ENCODE data around the gene CHRND.
A peak's percentile ranks its signal among the peaks of the same experiment; 100 is the strongest.

The CHRND gene

GRCh38 chr2:232550354-232551249, 24.6 kb downstream of the CHRND start, which contains the start of the genes EIF4E2 and TIGD1 (continued):
- no peak for TF ChIP-seq ZNF362 (tag by site-specific recombination; IDR thresholded peaks at IDR 0.05)
- no peak for TF ChIP-seq ZNF677 (tag by site-specific recombination; IDR thresholded peaks at IDR 0.05)
- no peak for TF ChIP-seq ZNF791 (tag by site-specific recombination; IDR thresholded peaks at IDR 0.05)
- peak; percentile 65; the same call in 1 of the 2 replicates for TF ChIP-seq ZNF629 (tag by site-specific recombination; IDR thresholded peaks at IDR 0.05)
- TF ChIP-seq ZNF114 (tag by site-specific recombination; IDR thresholded peaks at IDR 0.05) = no peak
- peak; percentile 96 for TF ChIP-seq FEZF1 (tag by site-specific recombination; IDR thresholded peaks at IDR 0.05)
- TF ChIP-seq ZNF335 (tag by site-specific recombination; conservative IDR thresholded peaks at IDR 0.05) = peak; percentile 51
- no peak for TF ChIP-seq GFI1B (tag by site-specific recombination; IDR thresholded peaks at IDR 0.05)
- TF ChIP-seq ZIC2 (tag by site-specific recombination; IDR thresholded peaks at IDR 0.05) = peak; percentile 94
- no peak for TF ChIP-seq RBAK (tag by site-specific recombination; IDR thresholded peaks at IDR 0.05)
- no peak for TF ChIP-seq ZNF350 (tag by site-specific recombination; IDR thresholded peaks at IDR 0.05)
- 0 out of 2 replicates have a peak, but pooled peaks have one; percentile 3 for TF ChIP-seq ZNF146 (tag by site-specific recombination; IDR thresholded peaks at IDR 0.05)
- no peak for TF ChIP-seq ZNF623 (tag by site-specific recombination; IDR thresholded peaks at IDR 0.05)
- no peak for TF ChIP-seq ZNF830 (tag by site-specific recombination; IDR thresholded peaks at IDR 0.05; ENCODE audit: low read depth)
- peak; percentile 13; the same call in 1 of the 2 replicates for TF ChIP-seq ZSCAN4 (tag by site-specific recombination; IDR thresholded peaks at IDR 0.05)
- no peak for TF ChIP-seq ZNF48 (tag by site-specific recombination; IDR thresholded peaks at IDR 0.05)
- TF ChIP-seq ZNF239 (tag by site-specific recombination; IDR thresholded peaks at IDR 0.05) = no peak
- no peak for TF ChIP-seq ATF2 (tag by site-specific recombination; IDR thresholded peaks at IDR 0.05; ENCODE audit: low read depth)
- 0 out of 2 replicates have a peak, but pooled peaks have one; percentile 84 for TF ChIP-seq ZNF660 (tag by site-specific recombination; IDR thresholded peaks at IDR 0.05)
- TF ChIP-seq ZNF558 (tag by site-specific recombination; IDR thresholded peaks at IDR 0.05) = no peak
- TF ChIP-seq OVOL3 (tag by site-specific recombination; IDR thresholded peaks at IDR 0.05) = no peak
- no peak for TF ChIP-seq ZNF133 (tag by site-specific recombination; IDR thresholded peaks at IDR 0.05)
- TF ChIP-seq ZFP69B (tag by site-specific recombination; IDR thresholded peaks at IDR 0.05) = no peak
- peak; percentile 94 for TF ChIP-seq PBX3 (CRISPR knock-in tag; IDR thresholded peaks at IDR 0.05)
- TF ChIP-seq ZFHX2 (tag by site-specific recombination; conservative IDR thresholded peaks at IDR 0.05) = peak; percentile 95
- peak; percentile 94 for TF ChIP-seq ZNF398 (tag by site-specific recombination; IDR thresholded peaks at IDR 0.05)
- no peak for TF ChIP-seq ZNF174 (tag by site-specific recombination; IDR thresholded peaks at IDR 0.05)
- no peak for TF ChIP-seq MEIS1 (CRISPR knock-in tag; IDR thresholded peaks at IDR 0.05; ENCODE audit: borderline replicate concordance)
- peak; percentile 66 for TF ChIP-seq ZNF843 (tag by site-specific recombination; IDR thresholded peaks at IDR 0.05)
- TF ChIP-seq ZNF585B (tag by site-specific recombination; IDR thresholded peaks at IDR 0.05) = no peak
- TF ChIP-seq ZNF18 (tag by site-specific recombination; IDR thresholded peaks at IDR 0.05) = no peak
- TF ChIP-seq EGR2 (tag by site-specific recombination; IDR thresholded peaks at IDR 0.05; ENCODE audit: low read depth) = peak; percentile 89
- TF ChIP-seq SCRT2 (tag by site-specific recombination; IDR thresholded peaks at IDR 0.05) = peak; percentile 89
